Naive thymus-derived CD4-positive, alpha-beta T cell (primary cell): ENCODE data around the gene PIP5K1B. TPM values are rescaled to one million over a fixed set of nuclear protein-coding genes. Genes with fewer than 3 reads are reported as not detected.

Experiments used
- ATAC-seq: fragments of 150-1000 bp; cut with Tn5 transposase; 2 replicates; pipeline ENCODE4 v1.10.0; 2021; ENCODE audit warnings: mild to moderate bottlenecking, moderate library complexity
- CTCF ChIA-PET: fragments of 350-600 bp; sonication (Branson Sonifier 250); formaldehyde crosslinking; loops from one replicate; lab custom pipeline; 2021; ENCODE audit warnings: antibody characterized with exemption; lab: Charles Lee
- POLR2A ChIA-PET: fragments of 350-600 bp; sonication (Branson Sonifier 250); formaldehyde crosslinking; loops from one replicate; lab custom pipeline; 2021; ENCODE audit warnings: antibody characterized with exemption, inconsistent platforms; lab: Charles Lee
- DNase-seq, 9 donors: peaks; one replicate each; pipeline versions ENCODE4 v3.0.0 to v3.0.0-alpha.2; 2020 to 2022; ENCODE audit warnings: mixed read lengths in 1 of 9
- H3K27ac ChIP-seq: one replicate; pipeline ENCODE4 v1.7.0; 2013; ENCODE audit warnings: mild to moderate bottlenecking, low read depth, low read length, moderate library complexity
- H3K27me3 ChIP-seq, 2 donors: one replicate each; pipeline ENCODE4 v1.7.0; 2013; ENCODE audit warnings: low read length in 2 of 2, mild to moderate bottlenecking in 2 of 2, moderate library complexity in 2 of 2; ENCODE audit not compliant: control insufficient read depth in 2 of 2, insufficient read depth in 2 of 2
- H3K36me3 ChIP-seq, 3 experiments: 1 replicate in 2 of 3; 2 replicates in 1 of 3; pipeline ENCODE4 v1.7.0; 2013; ENCODE audit warnings: low read length in 3 of 3, mild to moderate bottlenecking in 3 of 3, moderate library complexity in 1 of 3; ENCODE audit not compliant: insufficient read depth in 3 of 3, control insufficient read depth in 2 of 3
- H3K4me1 ChIP-seq, 2 donors: one replicate each; pipeline ENCODE4 v1.7.0; 2013; ENCODE audit warnings: low read length in 2 of 2, mild to moderate bottlenecking in 2 of 2, moderate library complexity in 1 of 2; ENCODE audit not compliant: control insufficient read depth in 2 of 2, insufficient read depth in 2 of 2
- H3K4me3 ChIP-seq: 2 replicates; pipeline ENCODE4 v1.7.0; 2013; ENCODE audit warnings: mild to moderate bottlenecking, low read length
- H3K9me3 ChIP-seq, 3 experiments: 1 replicate in 2 of 3; 2 replicates in 1 of 3; pipeline ENCODE4 v1.7.0; 2013; ENCODE audit warnings: low read length in 3 of 3; ENCODE audit not compliant: control insufficient read depth in 2 of 3
- H3K27ac Mint-ChIP-seq, 9 donors: one replicate each; pipeline ENCODE4 v1.8.0; 2020 to 2022; ENCODE audit warnings: mixed read lengths in 9 of 9, mild to moderate bottlenecking in 8 of 9, moderate library complexity in 5 of 9, inconsistent platforms in 2 of 9
- H3K27me3 Mint-ChIP-seq, 5 donors: one replicate each; pipeline ENCODE4 v1.8.0; 2021 to 2022; ENCODE audit warnings: mixed read lengths in 5 of 5, mild to moderate bottlenecking in 1 of 5
- H3K36me3 Mint-ChIP-seq, 5 donors: one replicate each; pipeline ENCODE4 v1.8.0; 2020 to 2022; ENCODE audit warnings: mixed read lengths in 5 of 5, mild to moderate bottlenecking in 3 of 5, inconsistent platforms in 1 of 5
- H3K4me1 Mint-ChIP-seq, 7 donors: one replicate each; pipeline ENCODE4 v1.8.0; 2020 to 2022; ENCODE audit warnings: mixed read lengths in 7 of 7, mild to moderate bottlenecking in 3 of 7, inconsistent platforms in 1 of 7
- H3K4me3 Mint-ChIP-seq, 10 donors: one replicate each; pipeline ENCODE4 v1.8.0; 2020 to 2022; ENCODE audit warnings: mild to moderate bottlenecking in 10 of 10, mixed read lengths in 10 of 10, moderate library complexity in 6 of 10, inconsistent platforms in 2 of 10
- H3K9me3 Mint-ChIP-seq, 11 donors: one replicate each; pipeline ENCODE4 v1.8.0; 2020 to 2022; ENCODE audit warnings: mixed read lengths in 11 of 11, mild to moderate bottlenecking in 4 of 11, inconsistent platforms in 1 of 11, moderate library complexity in 1 of 11
- intact Hi-C, 2 donors: fragments of 100-400 bp; cut with micrococcal nuclease; formaldehyde crosslinking; loops; one replicate each; pipeline ENCODE4 v1.15.1; 2023
- polyA plus RNA-seq, 2 donors: library from polyadenylated mRNA; unstranded; fragments of 300-500 nt; fragmentation: Illumina TruSeq; gene quantifications; one replicate each; pipeline ENCODE4 v1.2.3, GENCODE V29; 2021
- total RNA-seq, 6 experiments: library from RNA in 5 of 6; stranded (reverse) in 5 of 6; gene quantifications; 1 replicate in 5 of 6; 2 replicates in 1 of 6; pipeline ENCODE4 v1.2.3 and lab custom pipeline; 2021 to 2026

PIP5K1B gene
- total and polyA plus RNA-seq, 7 experiments from 2014 or later, result 0.08 to 4.2 (median 0.54) TPM

- Histone ChIP-seq H3K36me3 (no peaks in the 10 kb centered on the region), H3K9me3 (no peaks in the 10 kb centered on the region), H3K27ac (no peak overlapping the region), H3K4me3 (no peak overlapping the region), H3K4me1 (no peaks in the 10 kb centered on the region), H3K27me3 (no peaks in the 10 kb centered on the region)
- peaks cover 23 to 50% (median 32%) of the 10 kb centered on the region in 5 donors for H3K27me3 Mint-ChIP-seq
- POLR2A ChIA-PET, result no interaction called here
- intact Hi-C loops, result no loop called here
- no peaks in the 10 kb centered on the region for H3K36me3 Mint-ChIP-seq
- H3K4me1 Mint-ChIP-seq, result no peaks in the 10 kb centered on the region
- CTCF ChIA-PET, result no interaction called here
- no peak for DNase-seq
- no peak overlapping the region for H3K4me3 Mint-ChIP-seq
- no peak for ATAC-seq
- no peak overlapping the region for H3K27ac Mint-ChIP-seq
- peaks cover 0 to 5% (median 0%) of the 10 kb centered on the region in 11 donors for H3K9me3 Mint-ChIP-seq
These were observed 26.8 kb downstream of the PIP5K1B start for GRCh38 chr9:68731857-68732256.

DNA sequence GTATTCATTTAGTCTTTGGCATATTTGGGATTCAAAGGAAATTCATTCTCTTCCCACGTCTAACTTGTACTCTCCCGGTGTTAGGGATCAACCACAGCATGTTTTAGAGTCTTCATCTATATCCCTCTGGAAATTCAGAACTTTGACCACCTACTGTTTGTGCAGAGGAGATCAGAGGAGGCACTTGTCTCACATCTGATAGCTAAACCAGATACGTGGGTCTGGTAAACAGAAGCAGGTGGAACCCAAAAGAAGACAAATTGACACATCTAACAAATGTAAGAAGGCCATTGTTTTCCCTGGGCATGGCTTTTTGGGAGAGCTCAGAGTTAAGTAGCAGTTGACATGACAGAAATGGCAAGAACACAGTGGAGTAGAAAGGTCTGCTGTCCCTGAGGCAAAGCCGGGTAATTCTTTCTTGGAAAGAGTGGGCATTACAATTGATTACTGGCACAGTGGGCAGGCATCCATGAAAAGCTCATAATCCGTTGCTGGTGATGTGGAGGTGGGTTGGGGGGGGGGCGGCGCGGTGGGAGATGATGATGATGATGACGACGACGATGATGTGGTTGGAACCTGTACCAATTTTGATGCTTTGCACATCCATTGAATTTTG is 27.5 kb downstream of the PIP5K1B start:
- Mint-ChIP-seq H3K4me3 (no peak overlapping the region), H3K4me1 (no peaks in the 10 kb centered on the region), H3K36me3 (no peaks in the 10 kb centered on the region), H3K27me3 (peaks cover 19 to 44% (median 28%) of the 10 kb centered on the region in 5 donors), H3K9me3 (peaks cover 0 to 5% (median 0%) of the 10 kb centered on the region in 11 donors), H3K27ac (no peak overlapping the region)
- ChIA-PET CTCF (no interaction called here), POLR2A (no interaction called here)
- H3K36me3 ChIP-seq, result no peaks in the 10 kb centered on the region
- no peak overlapping the region for H3K4me3 ChIP-seq
- no peaks in the 10 kb centered on the region for H3K4me1 ChIP-seq
- no peaks in the 10 kb centered on the region for H3K9me3 ChIP-seq
- H3K27me3 ChIP-seq, result no peaks in the 10 kb centered on the region
- ATAC-seq (no peak), DNase-seq (no peak)
- H3K27ac ChIP-seq, result no peak overlapping the region
- intact Hi-C loops, result no loop called here

DNA sequence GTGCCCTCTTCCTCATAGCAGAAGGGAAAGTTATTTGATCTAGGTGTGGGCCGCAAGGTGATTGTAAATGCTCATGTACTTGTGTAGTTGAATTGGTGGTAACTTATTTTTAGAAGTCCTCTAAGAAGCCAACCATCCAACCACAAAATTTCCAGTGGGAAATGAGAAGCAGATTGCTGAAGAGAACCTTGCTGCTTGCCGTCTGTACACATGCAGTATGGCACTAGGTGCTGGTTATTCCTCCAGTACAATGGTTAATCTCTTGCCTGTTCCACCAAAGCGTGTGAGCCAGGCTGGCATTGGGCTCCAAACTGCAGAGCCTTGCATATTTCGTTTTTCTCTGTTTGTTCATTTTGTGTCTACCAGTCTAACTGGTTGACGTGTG is 28.0 kb downstream of the PIP5K1B start:
- Mint-ChIP-seq H3K4me1 (no peaks in the 10 kb centered on the region), H3K27me3 (peaks cover 19 to 39% (median 25%) of the 10 kb centered on the region in 5 donors), H3K4me3 (no peak overlapping the region), H3K9me3 (peaks cover 0 to 1% (median 0%) of the 10 kb centered on the region in 11 donors), H3K27ac (no peak overlapping the region), H3K36me3 (no peaks in the 10 kb centered on the region)
- CTCF ChIA-PET, result no interaction called here
- no peaks in the 10 kb centered on the region for H3K9me3 ChIP-seq
- H3K4me1 ChIP-seq, result no peaks in the 10 kb centered on the region
- no peak overlapping the region for H3K4me3 ChIP-seq
- POLR2A ChIA-PET, result no interaction called here
- ATAC-seq (no peak), DNase-seq (no peak)
- no peaks in the 10 kb centered on the region for H3K36me3 ChIP-seq
- H3K27ac ChIP-seq, result no peak overlapping the region
- no peaks in the 10 kb centered on the region for H3K27me3 ChIP-seq
- intact Hi-C loops, result no loop called here

DNA sequence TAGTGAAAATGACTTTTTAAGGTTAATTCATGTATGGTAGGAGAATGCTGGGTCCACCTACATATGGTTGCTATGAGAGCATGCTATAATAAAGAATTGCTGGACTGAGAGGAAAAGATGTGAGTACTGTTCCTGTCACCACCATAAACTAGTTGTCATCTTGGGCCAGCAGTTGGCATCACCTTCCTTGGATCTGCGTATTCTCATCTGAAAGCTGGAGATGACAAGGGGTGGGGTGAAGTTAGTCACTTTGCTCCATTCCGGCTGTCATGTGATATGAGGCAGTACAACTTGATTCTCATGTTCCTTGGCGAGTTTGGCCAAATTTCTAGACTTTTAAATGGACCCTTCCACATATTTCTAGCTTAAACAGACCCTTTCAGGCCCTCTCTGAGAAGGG is 33.3 kb downstream of the PIP5K1B start:
- no peaks in the 10 kb centered on the region for H3K27me3 ChIP-seq
- intact Hi-C loops, result no loop called here
- ChIA-PET POLR2A (interaction anchor here (0.7 kb wide), 1 partner anchor 36 kb away, joined by 3 read pairs; no protein-coding TSS in a partner anchor), CTCF (no interaction called here)
- ATAC-seq (no peak), DNase-seq (no peak)
- Mint-ChIP-seq H3K36me3 (no peaks in the 10 kb centered on the region), H3K4me3 (no peak overlapping the region), H3K27me3 (peaks cover 11 to 23% (median 15%) of the 10 kb centered on the region in 5 donors), H3K27ac (no peak overlapping the region), H3K9me3 (peaks cover 0 to 2% (median 0%) of the 10 kb centered on the region in 11 donors), H3K4me1 (no peaks in the 10 kb centered on the region)
- no peak overlapping the region for H3K4me3 ChIP-seq
- no peaks in the 10 kb centered on the region for H3K36me3 ChIP-seq
- H3K4me1 ChIP-seq, result no peaks in the 10 kb centered on the region
- no peak overlapping the region for H3K27ac ChIP-seq
- no peaks in the 10 kb centered on the region for H3K9me3 ChIP-seq

DNA sequence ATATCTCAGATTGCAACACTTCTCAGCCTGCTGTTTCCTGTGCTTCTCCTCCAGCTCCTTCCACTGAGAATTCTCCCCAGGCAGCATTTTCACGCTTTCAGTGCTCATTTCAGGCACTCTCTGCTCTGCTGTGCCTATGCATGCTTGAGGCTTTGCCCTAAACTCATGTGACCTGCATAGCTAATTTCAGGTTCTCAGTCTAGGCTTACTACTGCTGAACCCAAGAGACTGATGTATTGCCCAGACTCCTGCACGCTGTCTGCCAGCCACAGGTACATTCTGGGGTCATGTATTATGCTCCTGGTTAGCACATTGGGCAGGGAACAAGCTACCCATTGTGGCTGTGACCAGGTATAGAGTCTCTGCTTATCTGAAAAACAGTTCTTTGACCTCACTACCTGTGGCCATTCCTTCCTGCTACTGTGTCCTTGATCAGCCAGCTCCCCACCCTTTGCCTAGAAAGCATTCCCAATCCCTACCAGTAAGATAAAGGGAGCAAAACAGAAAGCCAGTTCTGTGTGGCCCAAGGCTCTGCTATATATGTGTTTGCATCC is 34.7 kb downstream of the PIP5K1B start:
- no peak for DNase-seq
- POLR2A ChIA-PET, result no interaction called here

DNA sequence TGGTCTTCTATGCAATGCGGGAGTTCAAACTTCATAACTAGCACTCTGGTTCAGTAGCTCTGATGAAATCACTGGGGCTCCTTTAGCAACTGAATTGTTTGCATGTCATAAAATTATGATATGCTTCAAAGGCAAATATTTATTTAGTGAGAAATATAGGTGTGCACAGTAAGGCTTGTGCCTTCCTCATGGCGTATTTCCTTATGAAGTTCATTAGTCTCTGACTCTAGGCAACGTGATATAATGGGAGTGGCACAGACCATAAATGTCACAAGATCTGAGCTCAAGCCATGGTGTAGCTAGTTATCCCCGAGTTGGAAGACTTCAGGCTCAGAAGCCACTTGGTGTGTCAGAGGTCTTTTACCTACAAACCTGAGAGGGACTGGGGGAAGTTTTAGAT is 35.5 kb downstream of the PIP5K1B start:
- H3K36me3 Mint-ChIP-seq, result no peaks in the 10 kb centered on the region
- no peak overlapping the region for H3K4me3 ChIP-seq
- H3K9me3 ChIP-seq, result no peaks in the 10 kb centered on the region
- H3K27me3 Mint-ChIP-seq, result peaks cover 9 to 12% (median 10%) of the 10 kb centered on the region in 5 donors
- H3K4me3 Mint-ChIP-seq, result no peak overlapping the region
- intact Hi-C loops, result no loop called here
- POLR2A ChIA-PET, result no interaction called here
- H3K36me3 ChIP-seq, result no peaks in the 10 kb centered on the region
- H3K27ac ChIP-seq, result no peak overlapping the region
- ATAC-seq (no peak), DNase-seq (no peak)
- peaks cover 0 to 3% (median 0%) of the 10 kb centered on the region in 7 donors for H3K4me1 Mint-ChIP-seq
- peaks cover 0 to 2% (median 0%) of the 10 kb centered on the region in 11 donors for H3K9me3 Mint-ChIP-seq
- CTCF ChIA-PET, result no interaction called here
- no peaks in the 10 kb centered on the region for H3K4me1 ChIP-seq
- no peaks in the 10 kb centered on the region for H3K27me3 ChIP-seq
- H3K27ac Mint-ChIP-seq, result no peak overlapping the region

More for the DNA sequence above, 34.7 kb downstream of the PIP5K1B start:
- ATAC-seq, result no peak
- Mint-ChIP-seq H3K27me3 (peaks cover 9 to 15% (median 12%) of the 10 kb centered on the region in 5 donors), H3K4me1 (peaks cover 0 to 2% (median 0%) of the 10 kb centered on the region in 7 donors), H3K9me3 (peaks cover 0 to 2% (median 0%) of the 10 kb centered on the region in 11 donors), H3K27ac (no peak overlapping the region), H3K36me3 (no peaks in the 10 kb centered on the region), H3K4me3 (no peak overlapping the region)
- H3K27ac ChIP-seq, result no peak overlapping the region
- no peaks in the 10 kb centered on the region for H3K9me3 ChIP-seq
- intact Hi-C loops, result no loop called here
- no peaks in the 10 kb centered on the region for H3K4me1 ChIP-seq
- H3K27me3 ChIP-seq, result no peaks in the 10 kb centered on the region
- CTCF ChIA-PET, result no interaction called here
- H3K4me3 ChIP-seq, result no peak overlapping the region
- no peaks in the 10 kb centered on the region for H3K36me3 ChIP-seq

DNA sequence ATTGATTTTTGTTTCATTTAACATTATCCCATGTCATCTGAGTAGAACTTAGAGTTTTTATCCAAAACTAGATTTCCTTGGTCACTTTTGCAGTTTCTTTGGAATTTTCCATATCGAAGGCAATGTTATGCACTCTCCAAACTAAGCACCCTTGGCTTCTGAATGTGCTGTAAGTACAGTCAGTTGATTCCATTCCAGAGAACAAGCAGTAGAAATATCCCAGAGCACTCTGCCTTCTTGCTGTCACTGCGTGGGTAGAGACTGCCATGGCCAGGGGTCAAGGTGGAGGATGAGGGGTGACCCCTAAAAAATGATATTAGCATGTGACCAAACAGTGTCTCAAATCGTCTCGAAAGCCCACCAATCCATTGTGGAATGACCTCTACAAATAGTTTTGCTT is 36.2 kb downstream of the PIP5K1B start:
- Mint-ChIP-seq H3K27me3 (peaks cover 4 to 6% (median 5%) of the 10 kb centered on the region in 5 donors), H3K27ac (no peak overlapping the region), H3K36me3 (no peaks in the 10 kb centered on the region), H3K4me3 (no peak overlapping the region), H3K4me1 (peaks cover 0 to 3% (median 0%) of the 10 kb centered on the region in 7 donors), H3K9me3 (peaks cover 0 to 2% (median 0%) of the 10 kb centered on the region in 11 donors)
- no peak for DNase-seq
- no peaks in the 10 kb centered on the region for H3K9me3 ChIP-seq
- no peak overlapping the region for H3K27ac ChIP-seq
- H3K4me3 ChIP-seq, result no peak overlapping the region
- no peaks in the 10 kb centered on the region for H3K36me3 ChIP-seq
- intact Hi-C loops, result no loop called here
- no peak for ATAC-seq
- H3K4me1 ChIP-seq, result no peaks in the 10 kb centered on the region
- H3K27me3 ChIP-seq, result no peaks in the 10 kb centered on the region
- POLR2A ChIA-PET, result no interaction called here
- CTCF ChIA-PET, result no interaction called here
